ENCODE data around the gene BMPR2.

The BMPR2 gene

DNA sequence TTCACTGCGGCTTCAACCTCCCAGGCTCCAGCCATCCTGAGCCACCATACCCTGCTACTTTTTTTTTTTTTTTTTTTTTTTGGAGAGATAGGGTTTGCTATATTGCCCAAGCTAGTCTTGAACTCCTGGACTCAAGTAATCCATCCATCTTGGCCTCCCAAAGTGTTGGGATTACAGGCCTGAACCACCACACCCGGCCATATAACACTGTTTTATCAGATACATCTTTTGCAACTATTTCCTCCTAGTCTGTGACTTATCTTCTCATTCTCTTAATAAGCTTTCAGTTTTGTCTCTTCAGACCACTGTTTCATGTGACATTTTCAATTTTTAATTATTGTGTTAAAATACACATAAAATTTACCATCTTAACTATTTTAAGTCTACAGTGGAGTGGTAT is 223.0 kb downstream of the BMPR2 start:
- H3K9me3 ChIP-seq (ENCODE audit: insufficient read depth, low read depth, low read length) = no peaks in the 10 kb centered on the region
- no peaks in the 10 kb centered on the region for H3K27me3 ChIP-seq (ENCODE audit: insufficient read depth, low read length, poor library complexity, severe bottlenecking)
- no peaks in the 10 kb centered on the region for H3K9me2 ChIP-seq (replicated peaks; ENCODE audit: low read depth, low read length)
- H3K4me1 ChIP-seq (ENCODE audit: insufficient read depth, low read length, poor library complexity, severe bottlenecking) = no peaks in the 10 kb centered on the region
- H3K4me3 ChIP-seq (ENCODE audit: low read length, poor library complexity, severe bottlenecking) = no peak overlapping the region
- no peaks in the 10 kb centered on the region for H3K36me3 ChIP-seq (ENCODE audit: insufficient read depth, low read length)
- no peaks in the 10 kb centered on the region for H3F3A ChIP-seq (ENCODE audit: low read depth)
- H3K9ac ChIP-seq (ENCODE audit: low read depth, low read length, poor library complexity, severe bottlenecking) = no peak overlapping the region
- TF ChIP-seq EZH2phosphoT487 (IDR thresholded peaks at IDR 0.05; ENCODE audit: borderline replicate concordance) = no peak
- TF ChIP-seq CTCF (conservative IDR thresholded peaks at IDR 0.05; ENCODE audit: low read length) = no peak
- no peak overlapping the region for H3K4me2 ChIP-seq (ENCODE audit: low read depth, low read length, poor library complexity, severe bottlenecking)
- H4K20me1 ChIP-seq (ENCODE audit: insufficient read depth, low read length, poor library complexity, severe bottlenecking) = no peaks in the 10 kb centered on the region
- H3K79me2 ChIP-seq (ENCODE audit: insufficient read depth, low read length) = no peaks in the 10 kb centered on the region
- H2AFZ ChIP-seq (ENCODE audit: low read length) = no peak overlapping the region

- Histone ChIP-seq H3K4me1 (ENCODE audit: insufficient read depth, low read length, poor library complexity, severe bottlenecking) (no peaks in the 10 kb centered on the region), H3K36me3 (ENCODE audit: insufficient read depth, low read length) (no peaks in the 10 kb centered on the region), H2AFZ (ENCODE audit: low read length) (no peak overlapping the region), H3K27me3 (ENCODE audit: insufficient read depth, low read length, poor library complexity, severe bottlenecking) (no peaks in the 10 kb centered on the region), H3K4me3 (ENCODE audit: low read length, poor library complexity, severe bottlenecking) (no peak overlapping the region), H3K4me2 (ENCODE audit: low read depth, low read length, poor library complexity, severe bottlenecking) (no peak overlapping the region), H3K9me3 (ENCODE audit: insufficient read depth, low read depth, low read length) (no peaks in the 10 kb centered on the region), H3K9ac (ENCODE audit: low read depth, low read length, poor library complexity, severe bottlenecking) (no peak overlapping the region), H3F3A (ENCODE audit: low read depth) (no peaks in the 10 kb centered on the region), H3K79me2 (ENCODE audit: insufficient read depth, low read length) (no peaks in the 10 kb centered on the region), H3K9me2 (replicated peaks; ENCODE audit: low read depth, low read length) (no peaks in the 10 kb centered on the region), H4K20me1 (ENCODE audit: insufficient read depth, low read length, poor library complexity, severe bottlenecking) (no peaks in the 10 kb centered on the region)
- no peak for TF ChIP-seq EZH2phosphoT487 (IDR thresholded peaks at IDR 0.05; ENCODE audit: borderline replicate concordance)
- no peak for TF ChIP-seq CTCF (conservative IDR thresholded peaks at IDR 0.05; ENCODE audit: low read length)
These were observed 223.8 kb downstream of the BMPR2 start for GRCh38 chr2:202599911-202600310.

DNA sequence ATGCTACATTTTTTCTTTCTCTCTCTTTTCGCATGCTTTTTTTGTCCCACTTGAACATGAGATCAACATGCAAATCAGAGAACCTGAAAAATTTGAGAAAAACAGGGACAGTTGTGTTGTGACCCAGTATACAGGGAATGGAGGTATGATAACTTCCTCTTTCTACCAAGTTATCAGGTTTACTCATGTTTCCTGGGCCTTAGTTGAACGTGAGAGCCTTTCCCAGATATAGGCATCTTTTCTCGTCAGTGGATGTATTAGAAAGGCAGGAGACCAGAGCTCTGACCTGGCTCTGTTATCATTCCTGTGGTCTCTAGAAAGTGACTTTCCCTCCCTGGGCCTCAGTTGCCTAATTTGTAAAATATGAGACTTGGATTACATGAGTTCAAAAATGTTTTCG is 228.6 kb downstream of the BMPR2 start:
- Histone ChIP-seq H3K4me2 (ENCODE audit: low read depth, low read length, poor library complexity, severe bottlenecking) (no peak overlapping the region), H4K20me1 (ENCODE audit: insufficient read depth, low read length, poor library complexity, severe bottlenecking) (no peaks in the 10 kb centered on the region), H3K4me3 (ENCODE audit: low read length, poor library complexity, severe bottlenecking) (no peak overlapping the region), H3K79me2 (ENCODE audit: insufficient read depth, low read length) (no peaks in the 10 kb centered on the region), H3K27me3 (ENCODE audit: insufficient read depth, low read length, poor library complexity, severe bottlenecking) (no peaks in the 10 kb centered on the region), H3K9ac (ENCODE audit: low read depth, low read length, poor library complexity, severe bottlenecking) (no peak overlapping the region), H3K9me3 (ENCODE audit: insufficient read depth, low read depth, low read length) (no peaks in the 10 kb centered on the region), H3F3A (ENCODE audit: low read depth) (no peaks in the 10 kb centered on the region), H2AFZ (ENCODE audit: low read length) (no peak overlapping the region), H3K36me3 (ENCODE audit: insufficient read depth, low read length) (no peaks in the 10 kb centered on the region), H3K4me1 (ENCODE audit: insufficient read depth, low read length, poor library complexity, severe bottlenecking) (no peaks in the 10 kb centered on the region), H3K9me2 (replicated peaks; ENCODE audit: low read depth, low read length) (no peaks in the 10 kb centered on the region)
- TF ChIP-seq EZH2phosphoT487 (IDR thresholded peaks at IDR 0.05; ENCODE audit: borderline replicate concordance) (no peak), CTCF (conservative IDR thresholded peaks at IDR 0.05; ENCODE audit: low read length) (no peak)

Measured in Loucy (cell line).